MM.1S (cell line): Measurements from ENCODE around the gene ALKBH8.

Source experiments
- DNase-seq: peaks from one replicate; pipeline ENCODE4 v3.0.0-alpha.2; 2015
- H2AFZ ChIP-seq: fragments of 300-600 bp; sonication (generic); 2 replicates; pipeline ENCODE4 v1.6.0; 2016; ENCODE audit warnings: antibody characterized with exemption, low read length
- H3F3A ChIP-seq: fragments of 300-600 bp; sonication (generic); 2 replicates; pipeline ENCODE4 v1.6.1; 2016; ENCODE audit warnings: mild to moderate bottlenecking, antibody characterized with exemption, low read length, moderate library complexity, mixed read lengths; ENCODE audit not compliant: insufficient read depth
- H3K27ac ChIP-seq: fragments of 300-600 bp; sonication (generic); 2 replicates; pipeline ENCODE4 v1.5.1; 2016; ENCODE audit warnings: mild to moderate bottlenecking, low read length
- H3K27me3 ChIP-seq: fragments of 300-600 bp; sonication (generic); replicated peaks from 2 replicates; pipeline ENCODE4 v1.6.0; 2016; ENCODE audit warnings: low read length; ENCODE audit not compliant: insufficient read depth
- H3K36me3 ChIP-seq: fragments of 300-600 bp; sonication (generic); replicated peaks from 2 replicates; pipeline ENCODE4 v1.6.1; 2016; ENCODE audit warnings: mild to moderate bottlenecking, low read length, mixed read lengths; ENCODE audit not compliant: insufficient read depth
- H3K4me1 ChIP-seq: fragments of 300-600 bp; sonication (generic); 2 replicates; pipeline ENCODE4 v1.6.1; 2016; ENCODE audit warnings: low read length, mixed read lengths
- H3K4me2 ChIP-seq: fragments of 300-600 bp; sonication (generic); 2 replicates; pipeline ENCODE4 v1.6.0; 2016; ENCODE audit warnings: low read depth, low read length
- H3K4me3 ChIP-seq: fragments of 300-600 bp; sonication (generic); 2 replicates; pipeline ENCODE4 v1.5.1; 2016; ENCODE audit warnings: low read length, mixed read lengths
- H3K79me2 ChIP-seq: fragments of 300-600 bp; sonication (generic); 2 replicates; pipeline ENCODE4 v1.6.1; 2016; ENCODE audit warnings: mixed run types, low read length, mixed read lengths
- H3K9ac ChIP-seq: fragments of 300-600 bp; sonication (generic); 2 replicates; pipeline ENCODE4 v1.6.1; 2016; ENCODE audit warnings: low read length, mixed read lengths
- H3K9me2 ChIP-seq: fragments of 300-600 bp; sonication (generic); replicated peaks from 2 replicates; pipeline ENCODE4 v1.6.1; 2016; ENCODE audit warnings: mild to moderate bottlenecking, low read length, mixed read lengths; ENCODE audit not compliant: insufficient read depth
- H3K9me3 ChIP-seq: fragments of 300-600 bp; sonication (generic); replicated peaks from 2 replicates; pipeline ENCODE4 v1.6.1; 2016; ENCODE audit warnings: mild to moderate bottlenecking, low read length, mixed read lengths; ENCODE audit not compliant: insufficient read depth
- H4K20me1 ChIP-seq: fragments of 300-600 bp; sonication (generic); 2 replicates; pipeline ENCODE4 v1.6.1; 2016; ENCODE audit warnings: mild to moderate bottlenecking, low read length, moderate library complexity, mixed read lengths; ENCODE audit not compliant: insufficient read depth
- CTCF ChIP-seq: fragments of 300-600 bp; sonication (generic); IDR thresholded peaks from 2 replicates; pipeline ENCODE4 v1.5.1; 2016; ENCODE audit warnings: antibody characterized with exemption, low read length, mixed read lengths
- EZH2 ChIP-seq: fragments of 300-600 bp; sonication (generic); optimal IDR thresholded peaks from 2 replicates; pipeline ENCODE3; 2017; ENCODE audit warnings: low read depth, mild to moderate bottlenecking, antibody characterized with exemption, low read length, mixed read lengths
- EZH2phosphoT487 ChIP-seq: fragments of 300-600 bp; sonication (generic); IDR thresholded peaks from 2 replicates; pipeline ENCODE4 v1.6.1; 2018; ENCODE audit warnings: antibody characterized with exemption, low read length

The ALKBH8 gene

DNA sequence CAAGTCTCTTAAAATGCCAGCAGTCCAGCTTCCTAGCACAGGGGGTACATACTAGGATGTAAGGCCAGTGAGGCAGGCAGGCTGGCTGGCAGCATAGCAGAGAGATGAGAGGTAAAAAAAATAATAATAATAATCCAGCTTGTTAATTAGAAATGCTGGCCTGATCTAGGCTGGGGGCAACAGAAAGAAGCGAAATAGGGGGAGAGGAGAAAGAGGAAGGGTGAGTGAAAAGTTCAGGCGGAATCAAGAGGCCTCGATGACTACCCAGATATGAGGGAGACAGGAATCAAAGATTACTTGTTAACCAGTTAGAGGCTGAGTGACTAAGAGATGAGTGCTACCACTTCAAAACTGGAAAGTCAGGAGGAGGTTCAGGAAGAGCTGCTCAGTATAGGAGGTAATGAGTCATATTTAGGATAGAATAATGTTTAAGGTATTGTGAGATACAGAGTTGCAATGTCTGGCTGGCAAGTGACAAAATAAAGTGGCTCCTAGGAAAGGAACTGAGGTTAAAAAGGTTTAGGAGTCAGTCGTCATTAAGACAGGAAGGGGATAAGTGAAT, 2.8 kb downstream of the ALKBH8 start:
- Histone ChIP-seq H3K4me3 (no peak overlapping the region), H3K9me2 (no peaks in the 10 kb centered on the region), H3K27me3 (no peaks in the 10 kb centered on the region), H3F3A (peaks cover 20% of the 10 kb centered on the region; the same call in 1 of the 2 replicates), H3K4me2 (no peak overlapping the region), H3K9me3 (no peaks in the 10 kb centered on the region), H3K4me1 (peaks cover 28% of the 10 kb centered on the region), H3K79me2 (peaks cover 43% of the 10 kb centered on the region), H2AFZ (no peak overlapping the region), H3K9ac (no peak overlapping the region), H3K36me3 (no peaks in the 10 kb centered on the region; the same call in 1 of the 2 replicates), H3K27ac (no peak overlapping the region), H4K20me1 (no peaks in the 10 kb centered on the region)
- no peak for TF ChIP-seq EZH2phosphoT487
- TF ChIP-seq EZH2, result no peak
- no peak for TF ChIP-seq CTCF
- DNase-seq, result no peak

DNA sequence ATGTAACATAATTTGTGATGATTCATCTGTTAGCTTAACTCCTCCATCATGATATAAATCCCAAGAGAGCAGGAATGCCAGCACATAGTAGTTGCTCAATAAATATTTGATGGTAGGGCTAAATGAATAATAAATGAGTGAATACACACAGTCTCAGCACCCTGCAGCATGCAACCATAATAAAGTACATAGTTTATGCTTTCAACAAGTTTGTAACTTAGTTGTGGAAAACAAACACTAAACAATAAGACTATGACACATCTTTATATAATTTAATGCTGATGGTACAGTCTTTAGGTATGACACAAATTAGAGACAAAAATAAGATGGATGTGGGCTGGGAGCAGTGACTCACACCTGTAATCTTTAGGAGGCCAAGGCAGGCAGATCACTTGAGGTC, 3.8 kb downstream of the ALKBH8 start:
- peaks cover 18% of the 10 kb centered on the region for H3K4me1 ChIP-seq
- no peak overlapping the region for H2AFZ ChIP-seq
- no peaks in the 10 kb centered on the region; the same call in 1 of the 2 replicates for H3K36me3 ChIP-seq
- no peak overlapping the region for H3K4me2 ChIP-seq
- no peaks in the 10 kb centered on the region for H3K9me3 ChIP-seq
- no peak overlapping the region for H3K4me3 ChIP-seq
- no peaks in the 10 kb centered on the region for H4K20me1 ChIP-seq
- no peak overlapping the region for H3K27ac ChIP-seq
- no peaks in the 10 kb centered on the region for H3K27me3 ChIP-seq
- H3K9me2 ChIP-seq, result no peaks in the 10 kb centered on the region
- no peak for DNase-seq
- TF ChIP-seq EZH2, result no peak
- TF ChIP-seq CTCF, result no peak
- TF ChIP-seq EZH2phosphoT487, result no peak
- peaks cover 43% of the 10 kb centered on the region for H3K79me2 ChIP-seq
- H3F3A ChIP-seq, result 0 out of 2 replicates have a peak, but pooled peaks cover 17% of the 10 kb centered on the region
- no peak overlapping the region for H3K9ac ChIP-seq

GRCh38 chr11:107550304-107550703, 15.2 kb downstream of the ALKBH8 start:
- Histone ChIP-seq H2AFZ (no peak overlapping the region), H3K79me2 (no peaks in the 10 kb centered on the region), H3K36me3 (no peaks in the 10 kb centered on the region), H3K9me2 (no peaks in the 10 kb centered on the region), H3F3A (no peaks in the 10 kb centered on the region), H3K4me1 (no peaks in the 10 kb centered on the region), H3K9ac (no peak overlapping the region), H3K9me3 (no peaks in the 10 kb centered on the region), H3K4me2 (no peak overlapping the region), H4K20me1 (no peaks in the 10 kb centered on the region), H3K4me3 (no peak overlapping the region), H3K27ac (no peak overlapping the region), H3K27me3 (no peaks in the 10 kb centered on the region)
- TF ChIP-seq EZH2phosphoT487 (no peak), EZH2 (no peak), CTCF (no peak)
- no peak for DNase-seq
